ENCODE measurements around the gene RIPK4.

The RIPK4 gene

GRCh38 chr21:41745971-41746743 lies 20.7 kb downstream of the RIPK4 start:
- no peak overlapping the region for H3K4me3 ChIP-seq (ENCODE audit: low read length)
- TF ChIP-seq ZNF274 (IDR thresholded peaks at IDR 0.05; ENCODE audit: low read depth, low read length) = no peak

DNA sequence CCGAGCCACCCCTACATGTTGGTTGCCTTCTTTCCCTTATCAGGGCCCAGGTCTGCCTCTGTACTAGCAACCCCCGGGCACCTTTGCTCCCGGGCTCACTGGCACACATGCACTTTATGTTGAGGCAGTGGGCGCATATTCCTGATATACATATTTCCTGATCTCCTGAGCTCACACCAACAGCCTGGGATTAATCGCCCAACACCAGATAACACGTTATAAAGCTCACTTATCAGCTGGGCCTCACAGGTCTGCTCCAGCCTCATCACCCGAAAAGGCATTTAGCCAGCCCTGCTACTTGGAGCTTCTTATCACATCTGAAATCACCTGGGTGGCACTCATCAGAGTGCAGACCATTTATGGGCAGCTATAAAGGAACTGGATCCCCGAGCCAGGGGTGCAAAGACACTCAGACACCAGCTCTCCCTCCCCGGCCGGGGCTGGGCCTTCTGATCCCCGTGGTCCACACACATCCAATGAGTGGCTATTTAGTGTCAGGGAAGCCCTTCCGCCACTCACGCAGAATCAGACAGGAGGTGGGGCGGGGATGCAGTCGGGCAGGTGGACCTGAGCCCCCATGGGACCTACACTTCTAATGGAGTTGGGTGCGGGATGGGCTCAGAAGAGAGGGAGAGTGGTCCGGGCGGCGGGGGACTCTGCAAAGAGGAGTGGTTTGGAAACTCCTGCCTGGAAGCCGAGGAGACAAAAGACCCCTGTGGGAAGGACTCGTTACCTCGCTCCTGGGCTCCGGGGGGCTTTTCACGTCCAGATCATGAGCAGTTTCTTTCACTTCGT lies 21.6 kb downstream of the RIPK4 start:
- no peak overlapping the region for H3K4me3 ChIP-seq (ENCODE audit: low read length)
- TF ChIP-seq ZNF274 (IDR thresholded peaks at IDR 0.05; ENCODE audit: low read depth, low read length) = no peak

GRCh38 chr21:41744028-41744930 lies 22.6 kb downstream of the RIPK4 start:
- no peak overlapping the region for H3K4me3 ChIP-seq (ENCODE audit: low read length)
- no peak for TF ChIP-seq ZNF274 (IDR thresholded peaks at IDR 0.05; ENCODE audit: low read depth, low read length)

GRCh38 chr21:41743321-41744027 lies 23.4 kb downstream of the RIPK4 start:
- TF ChIP-seq ZNF274 (IDR thresholded peaks at IDR 0.05; ENCODE audit: low read depth, low read length) = no peak
- H3K4me3 ChIP-seq (ENCODE audit: low read length) = no peak overlapping the region

- H3K4me3 ChIP-seq (ENCODE audit: low read length) = no peak overlapping the region
- no peak for TF ChIP-seq ZNF274 (IDR thresholded peaks at IDR 0.05; ENCODE audit: low read depth, low read length)
Measured at GRCh38 chr21:41742073-41742875, 24.6 kb downstream of the RIPK4 start.

DNA sequence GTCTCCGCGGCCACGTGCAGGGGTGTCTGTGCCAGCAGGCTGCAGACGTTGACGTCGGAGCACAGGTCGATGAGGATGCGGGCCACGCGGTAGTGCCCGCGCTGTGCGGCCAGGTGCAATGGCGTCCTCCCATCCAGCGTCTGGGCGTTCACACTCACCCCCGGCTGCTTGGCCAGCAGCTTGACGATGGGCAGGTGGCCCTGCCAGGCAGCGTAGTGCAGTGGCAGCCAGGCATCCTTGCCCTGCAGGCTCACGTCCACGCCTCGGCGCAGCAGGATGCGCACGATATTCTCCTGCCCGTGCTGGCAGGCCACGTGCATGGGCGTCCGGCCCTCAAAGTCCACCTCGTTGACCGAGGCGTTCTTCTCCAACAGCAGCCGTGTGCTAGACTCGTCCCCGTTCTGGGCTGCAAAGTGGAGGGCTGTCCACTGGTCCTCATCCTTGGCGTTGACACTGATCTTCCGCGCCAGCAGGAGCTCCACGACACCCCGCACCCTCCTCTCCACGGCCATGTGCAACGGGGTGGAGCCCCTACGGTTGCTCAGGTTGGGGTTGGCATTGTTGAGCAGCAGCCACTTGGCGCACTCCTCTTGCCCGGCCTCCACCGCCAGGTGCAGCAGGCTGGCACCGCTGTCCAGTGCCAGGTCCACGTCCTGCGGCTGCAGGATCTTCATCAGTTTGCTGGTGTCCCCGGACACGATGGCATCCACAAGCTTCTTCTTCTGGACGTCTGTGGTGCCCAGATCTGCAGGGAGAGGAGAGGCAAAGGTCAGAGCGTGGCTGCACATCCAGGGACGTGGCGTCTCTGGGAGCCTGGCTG lies 25.4 kb downstream of the RIPK4 start:
- no peak overlapping the region for H3K4me3 ChIP-seq (ENCODE audit: low read length)
- no peak for TF ChIP-seq ZNF274 (IDR thresholded peaks at IDR 0.05; ENCODE audit: low read depth, low read length)

DNA sequence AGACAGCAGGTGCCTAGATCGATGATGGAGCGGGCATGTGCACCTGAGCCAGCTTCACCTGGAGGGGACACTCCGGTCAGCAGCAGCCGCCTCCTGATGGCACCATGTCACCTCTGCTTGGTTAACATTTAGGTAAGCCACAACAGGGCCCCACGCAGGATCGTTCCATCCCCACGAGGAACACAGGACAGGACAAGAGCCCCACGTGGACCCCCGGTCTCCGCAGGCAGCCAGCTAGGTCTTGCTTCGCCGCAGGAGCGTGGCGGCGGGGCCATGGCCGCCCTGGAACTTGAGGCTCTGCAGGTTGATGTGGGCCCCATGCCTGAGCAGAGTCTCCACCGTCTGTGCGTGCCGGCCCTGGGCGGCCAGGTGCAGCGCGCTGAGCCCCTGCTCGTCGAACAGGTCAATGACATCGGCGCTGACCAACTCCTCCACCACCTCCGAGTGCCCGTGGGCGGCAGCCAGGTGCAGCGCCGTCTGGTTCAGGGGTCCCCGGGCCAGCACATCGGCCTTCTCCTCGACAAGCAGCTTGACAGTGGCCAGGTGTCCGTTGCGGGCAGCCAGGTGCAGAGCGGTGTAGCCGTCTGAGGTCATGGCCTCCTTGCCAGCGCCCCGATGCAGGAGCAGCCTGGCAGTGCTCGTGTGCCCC lies 26.1 kb downstream of the RIPK4 start:
- no peak overlapping the region for H3K4me3 ChIP-seq (ENCODE audit: low read length)
- TF ChIP-seq ZNF274 (IDR thresholded peaks at IDR 0.05; ENCODE audit: low read depth, low read length) = no peak

GRCh38 chr21:41739936-41740335 lies 26.9 kb downstream of the RIPK4 start:
- no peak for TF ChIP-seq ZNF274 (IDR thresholded peaks at IDR 0.05; ENCODE audit: low read depth, low read length)

DNA sequence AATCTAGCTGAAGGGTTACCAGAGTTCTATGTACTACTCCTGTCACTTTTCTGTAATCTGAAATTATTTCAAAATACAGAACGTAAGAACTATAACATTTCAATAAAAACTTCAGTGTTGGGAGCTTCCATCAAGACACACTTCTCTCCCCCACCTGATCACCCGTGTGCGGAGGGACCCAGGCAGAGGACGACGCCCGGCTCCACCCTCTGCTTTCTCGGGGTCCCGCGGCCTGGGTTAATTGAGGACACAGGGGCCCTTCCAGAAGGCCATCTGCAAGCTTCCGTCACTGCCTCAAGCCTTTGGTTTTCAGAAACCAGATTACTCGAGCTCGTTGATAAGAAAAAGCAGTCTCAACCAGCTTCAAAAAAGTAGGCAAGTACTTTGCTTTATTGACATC lies 27.8 kb downstream of the RIPK4 start:
- no peak overlapping the region for H3K4me3 ChIP-seq (ENCODE audit: low read length)
- no peak for TF ChIP-seq ZNF274 (IDR thresholded peaks at IDR 0.05; ENCODE audit: low read depth, low read length)

More at GRCh38 chr21:41739936-41740335, 26.9 kb downstream of the RIPK4 start:
- H3K4me3 ChIP-seq (ENCODE audit: low read length) = no peak overlapping the region

GRCh38 chr21:41737651-41738324 lies 29.1 kb downstream of the RIPK4 start:
- H3K4me3 ChIP-seq (ENCODE audit: low read length) = no peak overlapping the region
- TF ChIP-seq ZNF274 (IDR thresholded peaks at IDR 0.05; ENCODE audit: low read depth, low read length) = no peak

DNA sequence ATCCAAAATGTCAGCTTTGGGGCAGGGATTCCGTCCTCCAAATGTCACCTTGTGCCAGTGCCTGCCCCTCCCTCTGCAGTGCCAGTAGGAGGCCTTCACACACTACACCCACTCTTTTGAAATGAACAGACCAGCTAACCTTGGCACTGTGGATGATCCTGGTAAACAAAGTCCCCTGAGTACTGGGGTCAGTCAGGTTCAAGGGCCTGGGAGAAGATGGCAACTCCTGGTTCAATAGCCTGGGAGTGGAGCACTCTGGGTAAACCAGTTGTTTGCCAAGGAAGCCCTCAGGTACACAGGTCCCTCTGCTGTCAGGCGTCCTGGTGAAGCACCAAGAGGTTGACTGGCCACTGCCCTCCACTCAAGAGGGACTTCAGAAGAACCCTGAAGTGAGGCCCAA lies 30.4 kb downstream of the RIPK4 start:
- no peak overlapping the region for H3K4me3 ChIP-seq (ENCODE audit: low read length)
- no peak for TF ChIP-seq ZNF274 (IDR thresholded peaks at IDR 0.05; ENCODE audit: low read depth, low read length)

Measured in GM08714 (cell line).